ENCODE results near the gene HECA.

DNA sequence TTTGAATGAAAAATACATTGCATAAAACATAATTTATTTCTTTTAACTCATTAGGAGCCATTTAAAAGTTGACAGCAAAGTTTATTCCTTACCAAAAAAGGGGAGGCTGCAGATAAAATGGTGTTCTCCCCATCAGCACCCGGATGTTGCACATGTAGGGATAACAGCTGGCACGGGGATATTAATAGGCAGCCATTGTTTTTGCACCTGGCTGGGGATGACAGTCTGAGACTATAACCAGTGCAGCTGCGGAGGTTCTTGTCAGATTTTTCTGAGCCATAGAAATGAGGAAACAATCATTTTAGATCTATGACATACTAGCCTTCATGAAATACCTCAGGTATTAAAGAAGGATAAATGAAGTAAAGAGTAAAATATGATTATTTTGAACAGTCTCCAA, 20.1 kb upstream of the HECA start:
- TF ChIP-seq EZH2 (IDR thresholded peaks at IDR 0.05; ENCODE audit: insufficient read depth, poor library complexity, severe bottlenecking) (no peak), EZH2phosphoT487 (IDR thresholded peaks at IDR 0.05; ENCODE audit: insufficient read depth, low read depth) (no peak)
